Measurements from ENCODE around the gene LCE2B. TPM values are rescaled to one million over a fixed set of nuclear protein-coding genes. Genes with fewer than 3 reads are reported as not detected.
"Not testable (repeated sequence)": the region's sequence is repeated elsewhere in the genome, so short reads cannot be mapped to it uniquely, and the experiment has no call there.

The LCE2B gene, protein sequence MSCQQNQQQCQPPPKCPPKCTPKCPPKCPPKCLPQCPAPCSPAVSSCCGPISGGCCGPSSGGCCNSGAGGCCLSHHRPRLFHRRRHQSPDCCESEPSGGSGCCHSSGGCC
- not detected in 2 replicates for total RNA-seq (2012; rRNA removed)

- not testable (repeated sequence) for H3K4me3 ChIP-seq (ENCODE audit: low read length); H3K9ac ChIP-seq (ENCODE audit: low read depth, low read length); H3K36me3 ChIP-seq (ENCODE audit: insufficient read depth, low read length); H3K9me3 ChIP-seq (replicated peaks; ENCODE audit: low read length); H3K4me2 ChIP-seq (ENCODE audit: low read length); H3K4me1 ChIP-seq (ENCODE audit: control insufficient read depth, insufficient read depth, low read length); H3K27me3 ChIP-seq (ENCODE audit: control insufficient read depth, insufficient read depth, low read length)
Measured at GRCh38 chr1:152685823-152686222, at the start of gene LCE2B. TSS of gene LCE2B (plus strand) at chr1:152686123. CDS start at chr1:152686844, 721 bp downstream.

GRCh38 chr1:152640351-152640750 lies 45.6 kb upstream of the LCE2B start:
- Histone ChIP-seq H3K27me3 (ENCODE audit: control insufficient read depth, insufficient read depth, low read length) (no peaks in the 10 kb centered on the region), H3K4me1 (ENCODE audit: control insufficient read depth, insufficient read depth, low read length) (no peaks in the 10 kb centered on the region), H3K9ac (ENCODE audit: low read depth, low read length) (no peak overlapping the region), H3K9me3 (replicated peaks; ENCODE audit: low read length) (no peaks in the 10 kb centered on the region), H3K4me3 (ENCODE audit: low read length) (no peak overlapping the region), H3K4me2 (ENCODE audit: low read length) (no peak overlapping the region), H3K36me3 (ENCODE audit: insufficient read depth, low read length) (no peaks in the 10 kb centered on the region)

DNA sequence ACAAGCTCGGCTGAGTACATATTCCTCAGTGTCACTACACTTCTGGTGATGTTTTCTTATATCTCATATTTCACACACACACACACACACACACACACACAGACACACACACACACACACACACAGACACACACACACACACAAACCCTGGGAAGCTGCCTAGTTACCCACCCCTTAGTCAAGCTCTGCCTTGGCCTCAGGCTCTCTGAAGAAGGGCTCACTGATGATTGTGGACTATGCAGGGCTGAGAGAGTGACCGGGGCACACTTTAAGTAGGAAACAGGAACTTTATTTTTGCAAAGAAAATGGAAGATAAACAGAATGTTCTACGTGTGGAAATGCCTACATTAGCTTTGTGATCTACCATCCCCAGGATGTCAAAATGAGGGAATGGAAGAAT lies 42.0 kb upstream of the LCE2B start:
- Histone ChIP-seq H3K27me3 (ENCODE audit: control insufficient read depth, insufficient read depth, low read length) (no peaks in the 10 kb centered on the region), H3K9ac (ENCODE audit: low read depth, low read length) (no peak overlapping the region), H3K4me1 (ENCODE audit: control insufficient read depth, insufficient read depth, low read length) (no peaks in the 10 kb centered on the region), H3K9me3 (replicated peaks; ENCODE audit: low read length) (no peaks in the 10 kb centered on the region), H3K4me2 (ENCODE audit: low read length) (no peak overlapping the region), H3K4me3 (ENCODE audit: low read length) (no peak overlapping the region), H3K36me3 (ENCODE audit: insufficient read depth, low read length) (no peaks in the 10 kb centered on the region)

- no peak overlapping the region for H3K9ac ChIP-seq (ENCODE audit: low read depth, low read length)
- no peak overlapping the region for H3K4me2 ChIP-seq (ENCODE audit: low read length)
- H3K9me3 ChIP-seq (replicated peaks; ENCODE audit: low read length), result no peaks in the 10 kb centered on the region
- no peaks in the 10 kb centered on the region for H3K4me1 ChIP-seq (ENCODE audit: control insufficient read depth, insufficient read depth, low read length)
- H3K4me3 ChIP-seq (ENCODE audit: low read length), result no peak overlapping the region
- H3K27me3 ChIP-seq (ENCODE audit: control insufficient read depth, insufficient read depth, low read length), result peaks cover 3% of the 10 kb centered on the region
- no peaks in the 10 kb centered on the region for H3K36me3 ChIP-seq (ENCODE audit: insufficient read depth, low read length)
Measured at GRCh38 chr1:152645146-152645545, 40.8 kb upstream of the LCE2B start.

GRCh38 chr1:152646656-152647055 lies 39.3 kb upstream of the LCE2B start:
- Histone ChIP-seq H3K9me3 (replicated peaks; ENCODE audit: low read length) (no peaks in the 10 kb centered on the region), H3K4me3 (ENCODE audit: low read length) (no peak overlapping the region), H3K9ac (ENCODE audit: low read depth, low read length) (no peak overlapping the region), H3K27me3 (ENCODE audit: control insufficient read depth, insufficient read depth, low read length) (peaks cover 16% of the 10 kb centered on the region), H3K4me2 (ENCODE audit: low read length) (no peak overlapping the region), H3K4me1 (ENCODE audit: control insufficient read depth, insufficient read depth, low read length) (no peaks in the 10 kb centered on the region), H3K36me3 (ENCODE audit: insufficient read depth, low read length) (no peaks in the 10 kb centered on the region)

- H3K36me3 ChIP-seq (ENCODE audit: insufficient read depth, low read length), result no peaks in the 10 kb centered on the region
- H3K27me3 ChIP-seq (ENCODE audit: control insufficient read depth, insufficient read depth, low read length), result peaks cover 18% of the 10 kb centered on the region
- no peaks in the 10 kb centered on the region for H3K9me3 ChIP-seq (replicated peaks; ENCODE audit: low read length)
- H3K4me3 ChIP-seq (ENCODE audit: low read length), result no peak overlapping the region
- no peak overlapping the region for H3K4me2 ChIP-seq (ENCODE audit: low read length)
- H3K9ac ChIP-seq (ENCODE audit: low read depth, low read length), result no peak overlapping the region
- H3K4me1 ChIP-seq (ENCODE audit: control insufficient read depth, insufficient read depth, low read length), result no peaks in the 10 kb centered on the region
Measured at GRCh38 chr1:152654110-152654509, 31.8 kb upstream of the LCE2B start.

GRCh38 chr1:152656459-152656858 lies 29.5 kb upstream of the LCE2B start:
- Histone ChIP-seq H3K4me1 (ENCODE audit: control insufficient read depth, insufficient read depth, low read length) (no peaks in the 10 kb centered on the region), H3K9ac (ENCODE audit: low read depth, low read length) (no peak overlapping the region), H3K4me2 (ENCODE audit: low read length) (no peak overlapping the region), H3K27me3 (ENCODE audit: control insufficient read depth, insufficient read depth, low read length) (peaks cover 12% of the 10 kb centered on the region), H3K36me3 (ENCODE audit: insufficient read depth, low read length) (no peaks in the 10 kb centered on the region), H3K4me3 (ENCODE audit: low read length) (no peak overlapping the region), H3K9me3 (replicated peaks; ENCODE audit: low read length) (no peaks in the 10 kb centered on the region)

- peaks cover 8% of the 10 kb centered on the region for H3K27me3 ChIP-seq (ENCODE audit: control insufficient read depth, insufficient read depth, low read length)
Measured at GRCh38 chr1:152657677-152658076, 28.2 kb upstream of the LCE2B start.

GRCh38 chr1:152658649-152659048 lies 27.3 kb upstream of the LCE2B start:
- Histone ChIP-seq H3K9ac (ENCODE audit: low read depth, low read length) (no peak overlapping the region), H3K27me3 (ENCODE audit: control insufficient read depth, insufficient read depth, low read length) (peaks cover 16% of the 10 kb centered on the region), H3K4me3 (ENCODE audit: low read length) (no peak overlapping the region), H3K4me2 (ENCODE audit: low read length) (no peak overlapping the region), H3K36me3 (ENCODE audit: insufficient read depth, low read length) (no peaks in the 10 kb centered on the region), H3K9me3 (replicated peaks; ENCODE audit: low read length) (no peaks in the 10 kb centered on the region), H3K4me1 (ENCODE audit: control insufficient read depth, insufficient read depth, low read length) (no peaks in the 10 kb centered on the region)

More at GRCh38 chr1:152657677-152658076, 28.2 kb upstream of the LCE2B start:
- Histone ChIP-seq H3K9ac (ENCODE audit: low read depth, low read length) (no peak overlapping the region), H3K4me3 (ENCODE audit: low read length) (no peak overlapping the region), H3K4me2 (ENCODE audit: low read length) (no peak overlapping the region), H3K4me1 (ENCODE audit: control insufficient read depth, insufficient read depth, low read length) (no peaks in the 10 kb centered on the region), H3K36me3 (ENCODE audit: insufficient read depth, low read length) (no peaks in the 10 kb centered on the region), H3K9me3 (replicated peaks; ENCODE audit: low read length) (no peaks in the 10 kb centered on the region)

DNA sequence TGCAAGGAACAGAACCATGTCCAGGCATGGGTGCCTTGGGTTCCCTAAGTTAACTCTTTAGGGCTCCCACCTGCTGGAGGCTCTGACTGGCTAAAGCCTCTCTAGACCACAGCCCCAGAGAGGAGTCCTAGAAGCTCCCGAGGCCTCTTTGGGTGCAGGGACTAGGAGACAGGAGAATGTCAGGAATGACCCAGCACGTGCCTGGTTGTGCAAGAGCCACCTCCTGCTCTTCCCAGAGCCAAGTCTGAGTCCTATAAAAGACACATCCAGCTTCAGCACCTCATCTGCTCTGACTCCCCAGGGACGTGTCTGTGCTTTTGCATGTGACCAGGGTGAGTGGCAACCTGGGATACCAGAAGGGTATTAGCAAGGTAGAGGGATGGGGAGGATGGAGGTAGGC lies 22.8 kb upstream of the LCE2B start, which contains the start of gene LCE2D:
Gene LCE2D, plus strand, starts transcription at position 283 of the 400 bp plus-strand sequence. CDS start 726 bp downstream, outside the sequence.
- H3K27me3 ChIP-seq (ENCODE audit: control insufficient read depth, insufficient read depth, low read length), result peaks cover 17% of the 10 kb centered on the region
- no peaks in the 10 kb centered on the region for H3K36me3 ChIP-seq (ENCODE audit: insufficient read depth, low read length)

DNA sequence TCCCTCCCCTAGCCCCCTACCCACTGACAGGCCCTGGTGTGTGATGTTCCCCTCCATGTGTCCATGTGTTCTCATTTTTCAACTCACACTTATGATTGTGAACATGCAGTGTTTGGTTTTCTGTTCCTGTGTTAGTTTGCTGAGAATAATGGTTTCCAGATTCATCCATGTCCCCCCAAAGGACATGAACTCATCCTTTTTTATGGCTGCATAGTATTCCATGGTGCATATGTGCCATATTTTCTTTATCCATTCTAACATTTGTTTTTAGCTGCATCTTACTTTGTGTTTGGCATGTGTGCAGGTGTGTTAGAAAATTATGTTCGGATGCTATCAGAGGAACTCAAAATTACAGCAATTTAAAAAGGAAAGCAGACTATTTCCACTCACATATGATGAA lies 19.8 kb upstream of the LCE2B start:
- H3K4me2 ChIP-seq (ENCODE audit: low read length); H3K9me3 ChIP-seq (replicated peaks; ENCODE audit: low read length); H3K36me3 ChIP-seq (ENCODE audit: insufficient read depth, low read length); H3K4me1 ChIP-seq (ENCODE audit: control insufficient read depth, insufficient read depth, low read length); H3K4me3 ChIP-seq (ENCODE audit: low read length); H3K27me3 ChIP-seq (ENCODE audit: control insufficient read depth, insufficient read depth, low read length); H3K9ac ChIP-seq (ENCODE audit: low read depth, low read length): not testable (repeated sequence)

More for the DNA sequence above, 22.8 kb upstream of the LCE2B start, which contains the start of gene LCE2D:
- Histone ChIP-seq H3K9me3 (replicated peaks; ENCODE audit: low read length) (no peaks in the 10 kb centered on the region), H3K4me3 (ENCODE audit: low read length) (no peak within 1 kb of the TSS), H3K9ac (ENCODE audit: low read depth, low read length) (no peak within 1 kb of the TSS), H3K4me2 (ENCODE audit: low read length) (no peak within 1 kb of the TSS), H3K4me1 (ENCODE audit: control insufficient read depth, insufficient read depth, low read length) (no peaks in the 10 kb centered on the region)

GRCh38 chr1:152667648-152668047 lies 18.3 kb upstream of the LCE2B start:
- Histone ChIP-seq H3K27me3 (ENCODE audit: control insufficient read depth, insufficient read depth, low read length) (peaks cover 8% of the 10 kb centered on the region), H3K4me1 (ENCODE audit: control insufficient read depth, insufficient read depth, low read length) (no peaks in the 10 kb centered on the region), H3K9ac (ENCODE audit: low read depth, low read length) (no peak overlapping the region), H3K9me3 (replicated peaks; ENCODE audit: low read length) (no peaks in the 10 kb centered on the region), H3K4me2 (ENCODE audit: low read length) (no peak overlapping the region), H3K36me3 (ENCODE audit: insufficient read depth, low read length) (no peaks in the 10 kb centered on the region), H3K4me3 (ENCODE audit: low read length) (no peak overlapping the region)

Measured in skeletal muscle satellite cell (primary cell).